CD8-positive, alpha-beta memory T cell (primary cell): ENCODE data around the gene BRME1. TPM values are rescaled to one million over a fixed set of nuclear protein-coding genes. Genes with fewer than 3 reads are reported as not detected.

Experiments
- CTCF ChIA-PET: fragments of 350-600 bp; sonication (Branson Sonifier 250); formaldehyde crosslinking; loops from one replicate; lab custom pipeline; 2021; ENCODE audit warnings: antibody characterized with exemption; lab: Charles Lee
- POLR2A ChIA-PET: fragments of 350-600 bp; sonication (Branson Sonifier 250); formaldehyde crosslinking; loops from one replicate; lab custom pipeline; 2021; ENCODE audit warnings: antibody characterized with exemption; lab: Charles Lee
- DNase-seq, 5 donors: peaks; one replicate each; pipeline versions ENCODE4 v3.0.0 to v3.0.0-alpha.2; 2020 to 2022; ENCODE audit warnings: mixed read lengths in 1 of 5
- H3K27ac ChIP-seq: one replicate; pipeline ENCODE4 v1.7.0; 2013; ENCODE audit warnings: low read depth, mild to moderate bottlenecking, low read length, moderate library complexity
- H3K27me3 ChIP-seq: 2 replicates; pipeline ENCODE4 v1.7.0; 2013; ENCODE audit warnings: low read length, mild to moderate bottlenecking; ENCODE audit not compliant: insufficient read depth, poor library complexity, severe bottlenecking
- H3K36me3 ChIP-seq: 2 replicates; pipeline ENCODE4 v1.7.0; 2013; ENCODE audit warnings: mild to moderate bottlenecking, low read length, moderate library complexity; ENCODE audit not compliant: insufficient read depth
- H3K4me1 ChIP-seq: 2 replicates; pipeline ENCODE4 v1.7.0; 2013; ENCODE audit warnings: mild to moderate bottlenecking, low read length, moderate library complexity; ENCODE audit not compliant: insufficient read depth
- H3K4me3 ChIP-seq: 2 replicates; pipeline ENCODE4 v1.7.0; 2013; ENCODE audit warnings: mild to moderate bottlenecking, low read length
- H3K9me3 ChIP-seq: 2 replicates; pipeline ENCODE4 v1.7.0; 2013; ENCODE audit warnings: mild to moderate bottlenecking, low read length
- H3K27ac Mint-ChIP-seq, 8 donors: one replicate each; pipeline ENCODE4 v1.8.0; 2020 to 2021; ENCODE audit warnings: mixed read lengths in 8 of 8, mild to moderate bottlenecking in 6 of 8, inconsistent platforms in 3 of 8, moderate library complexity in 3 of 8
- H3K27me3 Mint-ChIP-seq, 2 donors: one replicate each; pipeline ENCODE4 v1.8.0; 2020 to 2021; ENCODE audit warnings: mixed read lengths in 2 of 2, mild to moderate bottlenecking in 1 of 2, moderate library complexity in 1 of 2
- H3K36me3 Mint-ChIP-seq, 3 donors: one replicate each; pipeline ENCODE4 v1.8.0; 2020 to 2021; ENCODE audit warnings: mixed read lengths in 3 of 3, inconsistent platforms in 1 of 3, mild to moderate bottlenecking in 1 of 3
- H3K4me1 Mint-ChIP-seq, 3 donors: one replicate each; pipeline ENCODE4 v1.8.0; 2020 to 2021; ENCODE audit warnings: mixed read lengths in 3 of 3, inconsistent platforms in 1 of 3, mild to moderate bottlenecking in 1 of 3
- H3K4me3 Mint-ChIP-seq, 7 donors: one replicate each; pipeline ENCODE4 v1.8.0; 2020 to 2021; ENCODE audit warnings: mixed read lengths in 7 of 7, mild to moderate bottlenecking in 6 of 7, moderate library complexity in 4 of 7, inconsistent platforms in 2 of 7
- H3K9me3 Mint-ChIP-seq, 5 donors: one replicate each; pipeline ENCODE4 v1.8.0; 2020 to 2022; ENCODE audit warnings: mixed read lengths in 5 of 5, mild to moderate bottlenecking in 3 of 5, moderate library complexity in 2 of 5, inconsistent platforms in 1 of 5
- polyA plus RNA-seq: library from polyadenylated mRNA; unstranded; fragments of 300-500 nt; fragmentation: Illumina TruSeq; gene quantifications from one replicate; pipeline ENCODE4 v1.2.3, GENCODE V29; 2021
- total RNA-seq, 2 experiments: library from RNA; stranded (reverse); gene quantifications; one replicate each; pipeline ENCODE4 v1.2.3, GENCODE V29; 2021

The BRME1 gene
- total and polyA plus RNA-seq, 3 experiments from 2014 or later = 3.5 to 8.2 (median 6.8) TPM

DNA sequence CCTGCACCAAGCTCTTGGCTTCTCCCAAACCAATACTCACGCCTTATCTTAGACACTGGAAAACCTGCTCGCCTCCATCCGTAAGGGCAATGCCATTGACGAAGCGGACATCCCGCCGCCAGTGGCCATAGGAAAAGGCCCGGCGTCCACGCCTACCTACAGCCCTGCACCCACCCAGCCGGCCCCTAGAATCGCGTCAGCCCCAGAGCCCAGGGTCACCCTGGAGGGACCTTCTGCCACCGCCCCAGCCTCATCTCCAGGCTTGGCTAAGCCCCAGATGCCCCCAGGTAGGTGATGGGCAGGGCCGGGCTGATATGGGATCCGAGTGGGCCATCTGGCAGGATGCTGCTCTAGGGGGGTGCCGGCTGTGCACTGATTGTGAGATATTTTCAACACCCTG is 7.4 kb upstream of the BRME1 start:
- Mint-ChIP-seq H3K4me1 (no peaks in the 10 kb centered on the region), H3K27me3 (no peaks in the 10 kb centered on the region)
- CTCF ChIA-PET = no interaction called here

DNA sequence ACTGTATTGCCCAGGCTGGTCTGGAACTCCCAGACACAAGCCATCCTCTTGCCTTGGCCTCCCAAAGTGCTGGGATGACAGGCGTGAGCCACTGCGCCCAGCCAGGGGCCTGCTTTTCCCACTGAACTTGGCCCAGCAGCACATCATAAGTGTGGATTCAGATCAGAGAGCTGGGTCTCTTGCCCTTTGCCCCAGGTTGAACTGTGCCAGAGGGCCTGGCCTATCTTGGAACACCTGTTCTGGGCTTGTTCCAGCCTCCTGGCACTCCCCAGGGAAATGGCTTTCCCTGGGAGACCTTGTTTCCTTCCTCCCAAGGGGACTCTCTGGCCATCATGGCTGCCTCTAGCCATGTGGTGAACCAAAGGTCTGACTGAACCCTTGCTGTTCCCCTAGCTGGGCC is 3.5 kb upstream of the BRME1 start:
- H3K9me3 ChIP-seq = no peaks in the 10 kb centered on the region
- CTCF ChIA-PET = interaction anchor here (0.7 kb wide), 1 partner anchor 647 kb away, joined by 3 read pairs; no protein-coding TSS in a partner anchor
- no peak overlapping the region for H3K4me3 ChIP-seq
- Mint-ChIP-seq H3K27me3 (no peaks in the 10 kb centered on the region), H3K27ac (peak overlapping the region in 2 of 8 donors; percentile 15 to 81), H3K4me3 (no peak overlapping the region), H3K4me1 (peaks cover 11 to 22% (median 11%) of the 10 kb centered on the region in 3 donors), H3K36me3 (peaks cover 0 to 40% (median 1%) of the 10 kb centered on the region in 3 donors), H3K9me3 (no peaks in the 10 kb centered on the region)
- H3K4me1 ChIP-seq = peaks cover 11% of the 10 kb centered on the region
- H3K27me3 ChIP-seq = no peaks in the 10 kb centered on the region
- no peak overlapping the region for H3K27ac ChIP-seq
- no peak for DNase-seq
- POLR2A ChIA-PET = no interaction called here
- H3K36me3 ChIP-seq = no peaks in the 10 kb centered on the region

More for the DNA sequence above, 7.4 kb upstream of the BRME1 start:
- POLR2A ChIA-PET = no interaction called here
- H3K9me3 ChIP-seq = no peaks in the 10 kb centered on the region
- no peak for DNase-seq
- Mint-ChIP-seq H3K27ac (no peak overlapping the region), H3K4me3 (no peak overlapping the region), H3K36me3 (peaks cover 0 to 68% (median 2%) of the 10 kb centered on the region in 3 donors), H3K9me3 (no peaks in the 10 kb centered on the region)
- no peaks in the 10 kb centered on the region for H3K27me3 ChIP-seq
- H3K27ac ChIP-seq = no peak overlapping the region
- no peaks in the 10 kb centered on the region for H3K4me1 ChIP-seq
- no peak overlapping the region for H3K4me3 ChIP-seq
- H3K36me3 ChIP-seq = no peaks in the 10 kb centered on the region

- CTCF ChIA-PET = interaction anchor here (0.7 kb wide), 1 partner anchor 648 kb away, joined by 3 read pairs; no protein-coding TSS in a partner anchor
- H3K9me3 Mint-ChIP-seq = no peaks in the 10 kb centered on the region
- Histone ChIP-seq H3K27me3 (no peaks in the 10 kb centered on the region), H3K36me3 (no peaks in the 10 kb centered on the region), H3K4me3 (no peak overlapping the region), H3K27ac (no peak overlapping the region), H3K4me1 (peaks cover 11% of the 10 kb centered on the region), H3K9me3 (no peaks in the 10 kb centered on the region)
- H3K27me3 Mint-ChIP-seq = no peaks in the 10 kb centered on the region
- POLR2A ChIA-PET = no interaction called here
- DNase-seq = no peak
- no peak overlapping the region for H3K27ac Mint-ChIP-seq
- peak overlapping the region in 1 of 7 donors; percentile 18 for H3K4me3 Mint-ChIP-seq
- peaks cover 0 to 37% (median 1%) of the 10 kb centered on the region in 3 donors for H3K36me3 Mint-ChIP-seq
- H3K4me1 Mint-ChIP-seq = peaks cover 11 to 22% (median 11%) of the 10 kb centered on the region in 3 donors
Measured at GRCh38 chr19:13908674-13909073, 2.8 kb upstream of the BRME1 start.

DNA sequence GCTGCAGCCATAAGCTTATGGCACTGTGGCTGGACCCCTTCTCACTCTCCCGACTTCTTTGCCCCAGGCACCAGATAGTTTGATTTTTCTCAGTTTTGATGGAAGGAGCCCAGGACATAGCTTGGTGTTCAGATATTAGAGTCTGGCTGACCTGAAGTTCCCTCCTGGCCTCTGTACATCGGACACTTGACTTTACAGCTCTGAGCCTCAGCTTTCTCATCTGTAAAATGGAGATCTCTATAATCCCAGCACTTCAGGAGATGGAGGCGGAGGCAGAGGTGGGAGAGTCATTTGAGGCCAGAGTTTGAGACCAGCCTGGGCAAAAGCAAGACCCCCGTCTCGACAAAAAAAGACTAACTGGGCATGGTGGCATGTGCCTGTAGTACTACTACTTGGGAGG is 993 bp upstream of the BRME1 start:
- no peaks in the 10 kb centered on the region for H3K27me3 Mint-ChIP-seq
- POLR2A ChIA-PET = interaction anchor here (0.5 kb wide), 1 partner anchor 21 kb away, joined by 3 read pairs; no protein-coding TSS in a partner anchor
- peak overlapping the region; percentile 72 for H3K27ac ChIP-seq

GRCh38 chr19:13906521-13906904 is 596 bp upstream of the BRME1 start:
- H3K27me3 Mint-ChIP-seq = no peaks in the 10 kb centered on the region

More for the DNA sequence above, 993 bp upstream of the BRME1 start:
- Mint-ChIP-seq H3K4me1 (peaks cover 11 to 27% (median 11%) of the 10 kb centered on the region in 3 donors), H3K9me3 (no peaks in the 10 kb centered on the region), H3K4me3 (peak overlapping the region; percentile 75 to 90 (median 81)), H3K27ac (peak overlapping the region; percentile 14 to 94 (median 83)), H3K36me3 (peaks cover 0 to 21% (median 1%) of the 10 kb centered on the region in 3 donors)
- H3K27me3 ChIP-seq = no peaks in the 10 kb centered on the region
- no peaks in the 10 kb centered on the region for H3K36me3 ChIP-seq
- H3K9me3 ChIP-seq = no peaks in the 10 kb centered on the region
- H3K4me1 ChIP-seq = peaks cover 11% of the 10 kb centered on the region
- peak overlapping the region; percentile 62 for H3K4me3 ChIP-seq
- DNase-seq = no peak
- CTCF ChIA-PET = interaction anchor here (1.2 to 1.6 kb wide), 3 partner anchors 21 to 230 kb away, joined by 3 to 4 read pairs (median 3); partner anchors contain the start of gene ASF1B

DNA sequence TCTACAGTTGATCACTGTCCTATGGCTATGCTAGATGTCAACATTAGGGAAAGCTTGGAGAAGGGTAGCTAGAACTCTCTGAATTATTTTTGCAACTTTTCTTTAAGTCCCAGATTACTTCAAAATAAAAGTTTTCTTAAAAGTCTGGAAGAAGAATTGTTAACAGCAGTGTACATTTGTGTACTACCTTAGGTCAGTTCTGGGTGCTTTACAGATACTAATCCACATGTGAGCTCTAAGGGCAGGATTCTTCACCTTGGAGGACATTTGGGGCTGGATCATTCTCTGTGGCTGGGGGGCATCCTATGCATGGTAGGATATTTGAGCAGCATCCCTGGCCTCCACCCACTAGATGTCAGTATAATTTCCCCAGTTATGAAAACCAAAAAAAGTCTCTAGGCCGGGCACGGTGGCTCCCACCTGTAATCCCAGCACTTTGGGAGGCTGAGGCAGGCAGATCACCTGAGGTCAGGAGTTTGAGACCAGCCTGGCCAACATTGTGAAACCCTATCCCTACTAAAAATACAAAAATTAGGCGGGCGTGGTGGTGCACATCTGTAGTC is 2.8 kb downstream of the BRME1 start:
- POLR2A ChIA-PET = no interaction called here
- CTCF ChIA-PET = interaction anchor here (0.7 to 2.8 kb wide), 14 partner anchors 9 to 157 kb away, joined by 3 to 8 read pairs (median 3); partner anchors contain the start of gene IL27RA
- Histone ChIP-seq H3K36me3 (no peaks in the 10 kb centered on the region), H3K9me3 (no peaks in the 10 kb centered on the region), H3K27me3 (no peaks in the 10 kb centered on the region), H3K27ac (no peak overlapping the region), H3K4me3 (no peak overlapping the region), H3K4me1 (peaks cover 11% of the 10 kb centered on the region)
- H3K27me3 Mint-ChIP-seq = no peaks in the 10 kb centered on the region
- peak overlapping the region in 1 of 7 donors; percentile 69 for H3K4me3 Mint-ChIP-seq
- H3K36me3 Mint-ChIP-seq = peaks cover 0 to 3% (median 1%) of the 10 kb centered on the region in 3 donors
- peak overlapping the region in 3 of 8 donors; percentile 3 to 92 (median 38) for H3K27ac Mint-ChIP-seq
- peak in 1 of 5 donors; percentile 28 for DNase-seq
- H3K9me3 Mint-ChIP-seq = no peaks in the 10 kb centered on the region
- peaks cover 11 to 27% (median 11%) of the 10 kb centered on the region in 3 donors for H3K4me1 Mint-ChIP-seq

More at GRCh38 chr19:13906521-13906904, 596 bp upstream of the BRME1 start:
- Histone ChIP-seq H3K27ac (peak overlapping the region; percentile 72), H3K9me3 (no peaks in the 10 kb centered on the region), H3K4me1 (peaks cover 11% of the 10 kb centered on the region), H3K36me3 (no peaks in the 10 kb centered on the region), H3K4me3 (peak overlapping the region; percentile 62), H3K27me3 (no peaks in the 10 kb centered on the region)
- peak in 2 of 5 donors; percentile 25 to 64 for DNase-seq
- ChIA-PET CTCF (interaction anchor here (1.2 to 1.6 kb wide), 3 partner anchors 21 to 230 kb away, joined by 3 to 4 read pairs (median 3); partner anchors contain the start of gene ASF1B), POLR2A (interaction anchor here (0.5 to 0.7 kb wide), 2 partner anchors 21 to 915 kb away, joined by 3 read pairs; no protein-coding TSS in a partner anchor)
- H3K4me3 Mint-ChIP-seq = peak overlapping the region; percentile 75 to 90 (median 81)
- H3K27ac Mint-ChIP-seq = peak overlapping the region; percentile 14 to 94 (median 83)
- H3K9me3 Mint-ChIP-seq = no peaks in the 10 kb centered on the region
- H3K4me1 Mint-ChIP-seq = peaks cover 11 to 27% (median 11%) of the 10 kb centered on the region in 3 donors
- H3K36me3 Mint-ChIP-seq = peaks cover 0 to 21% (median 1%) of the 10 kb centered on the region in 3 donors

- POLR2A ChIA-PET = no interaction called here
- H3K36me3 ChIP-seq = no peaks in the 10 kb centered on the region
- no peak for DNase-seq
- Mint-ChIP-seq H3K36me3 (no peaks in the 10 kb centered on the region), H3K4me1 (peaks cover 0 to 9% (median 0%) of the 10 kb centered on the region in 3 donors), H3K4me3 (no peak overlapping the region), H3K9me3 (no peaks in the 10 kb centered on the region), H3K27me3 (no peaks in the 10 kb centered on the region), H3K27ac (peak overlapping the region in 1 of 8 donors; percentile 51)
- no peaks in the 10 kb centered on the region for H3K9me3 ChIP-seq
- no peaks in the 10 kb centered on the region for H3K27me3 ChIP-seq
- H3K27ac ChIP-seq = no peak overlapping the region
- CTCF ChIA-PET = interaction anchor here (1.7 kb wide), 1 partner anchor 159 kb away, joined by 5 read pairs; no protein-coding TSS in a partner anchor
- H3K4me3 ChIP-seq = no peak overlapping the region
- no peaks in the 10 kb centered on the region for H3K4me1 ChIP-seq
Measured at GRCh38 chr19:13899912-13900584, 5.9 kb downstream of the BRME1 start.
